HG03378 (cell line): ENCODE results near the gene FGD2.

Experiments used
- ATAC-seq: cut with Tn5 transposase; IDR thresholded peaks from one replicate; pipeline ENCODE4 v1.9.1; 2021; ENCODE audit warnings: mild to moderate bottlenecking, moderate library complexity; ENCODE audit not compliant: unreplicated experiment

FGD2 gene

GRCh38 chr6:36970892-36971842 lies 34.3 kb upstream of the FGD2 start:
- no peak for ATAC-seq

GRCh38 chr6:36971921-36972673 lies 33.4 kb upstream of the FGD2 start:
- ATAC-seq = no peak

- ATAC-seq = no peak
These were observed 32.3 kb upstream of the FGD2 start for GRCh38 chr6:36973190-36973589.

- ATAC-seq = no peak
These were observed 31.8 kb upstream of the FGD2 start for GRCh38 chr6:36973647-36974046.

GRCh38 chr6:36975231-36976006 lies 30.0 kb upstream of the FGD2 start:
- no peak for ATAC-seq

- ATAC-seq = no peak
These were observed 29.5 kb upstream of the FGD2 start for GRCh38 chr6:36976007-36976264.

- ATAC-seq = no peak
These were observed 28.9 kb upstream of the FGD2 start for GRCh38 chr6:36976509-36976908.

- no peak for ATAC-seq
These were observed 28.5 kb upstream of the FGD2 start for GRCh38 chr6:36976931-36977330.

GRCh38 chr6:36977470-36977941 lies 27.9 kb upstream of the FGD2 start:
- no peak for ATAC-seq

- no peak for ATAC-seq
These were observed 26.8 kb upstream of the FGD2 start for GRCh38 chr6:36978421-36979346.

- ATAC-seq = no peak
These were observed 26.1 kb upstream of the FGD2 start for GRCh38 chr6:36979347-36979742.

- ATAC-seq = no peak
These were observed 25.3 kb upstream of the FGD2 start for GRCh38 chr6:36980129-36980528.

GRCh38 chr6:36980876-36981619 lies 24.4 kb upstream of the FGD2 start:
- no peak for ATAC-seq

- no peak for ATAC-seq
These were observed 21.9 kb upstream of the FGD2 start for GRCh38 chr6:36983538-36983937.

GRCh38 chr6:36984581-36985416 lies 20.7 kb upstream of the FGD2 start:
- ATAC-seq = no peak

GRCh38 chr6:36985417-36985807 lies 20.0 kb upstream of the FGD2 start:
- ATAC-seq = no peak

- ATAC-seq = peak; percentile 68
These were observed 19.4 kb upstream of the FGD2 start, which contains the start of gene MTCH1 for GRCh38 chr6:36985808-36986703. Gene MTCH1 (minus strand): TSS chr6:36986196. CDS start chr6:36986173, 23 bp downstream.

GRCh38 chr6:36986704-36987047 lies 18.8 kb upstream of the FGD2 start:
- ATAC-seq = no peak
